SIG-M5 treated with dmso at 0.1 percent for 504 hours (cell line): ENCODE data around the gene ADAMTS6.

Experiments
- DNase-seq: peaks from one replicate; lab custom pipeline; 2025; ENCODE audit not compliant: unreplicated experiment; lab: John Stamatoyannopoulos, UW

Gene ADAMTS6

GRCh38 chr5:65108786-65109743, 372.7 kb downstream of the ADAMTS6 start:
- no peak for DNase-seq

- no peak for DNase-seq
Measured at GRCh38 chr5:65105301-65105700, 376.4 kb downstream of the ADAMTS6 start.

GRCh38 chr5:65104831-65105230, 376.9 kb downstream of the ADAMTS6 start:
- DNase-seq: no peak

GRCh38 chr5:65103756-65104440, 377.8 kb downstream of the ADAMTS6 start:
- DNase-seq: no peak

DNA sequence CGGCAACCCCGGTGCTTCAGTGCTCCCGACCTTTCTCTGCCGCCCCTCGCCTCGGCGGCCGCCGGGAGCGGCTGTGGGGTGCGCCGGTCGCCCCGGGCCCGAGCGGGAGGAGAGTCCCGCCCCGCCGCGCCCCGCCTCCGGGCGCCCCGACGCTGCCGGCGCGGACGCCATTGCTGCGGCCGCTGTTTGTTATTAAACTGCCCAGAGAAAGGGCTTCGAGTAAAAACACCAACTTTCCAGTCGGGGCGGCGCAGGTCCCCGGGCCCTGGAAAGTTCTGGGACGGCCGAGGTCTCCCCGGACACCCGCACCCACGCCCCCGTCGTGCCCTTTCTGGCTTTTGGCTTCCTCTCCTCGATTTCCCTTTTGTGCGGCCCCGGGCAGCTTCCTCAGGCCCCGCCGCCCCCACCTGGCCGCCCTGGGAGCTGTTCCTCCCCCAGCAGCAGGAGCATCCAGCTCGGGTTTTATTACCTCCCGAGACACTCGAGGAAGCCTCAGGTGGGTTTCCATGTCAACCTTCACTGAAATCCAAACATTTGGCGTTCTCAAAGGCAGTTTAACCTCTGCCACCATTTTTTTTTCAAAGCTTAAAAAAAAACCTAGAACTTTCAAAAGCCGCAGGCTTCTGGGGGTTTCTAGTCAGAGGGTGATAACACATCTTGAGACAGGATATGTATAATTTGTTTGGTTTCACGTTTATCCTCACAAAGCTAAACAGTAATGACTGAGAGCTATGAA, 378.6 kb downstream of the ADAMTS6 start:
- DNase-seq: no peak

DNA sequence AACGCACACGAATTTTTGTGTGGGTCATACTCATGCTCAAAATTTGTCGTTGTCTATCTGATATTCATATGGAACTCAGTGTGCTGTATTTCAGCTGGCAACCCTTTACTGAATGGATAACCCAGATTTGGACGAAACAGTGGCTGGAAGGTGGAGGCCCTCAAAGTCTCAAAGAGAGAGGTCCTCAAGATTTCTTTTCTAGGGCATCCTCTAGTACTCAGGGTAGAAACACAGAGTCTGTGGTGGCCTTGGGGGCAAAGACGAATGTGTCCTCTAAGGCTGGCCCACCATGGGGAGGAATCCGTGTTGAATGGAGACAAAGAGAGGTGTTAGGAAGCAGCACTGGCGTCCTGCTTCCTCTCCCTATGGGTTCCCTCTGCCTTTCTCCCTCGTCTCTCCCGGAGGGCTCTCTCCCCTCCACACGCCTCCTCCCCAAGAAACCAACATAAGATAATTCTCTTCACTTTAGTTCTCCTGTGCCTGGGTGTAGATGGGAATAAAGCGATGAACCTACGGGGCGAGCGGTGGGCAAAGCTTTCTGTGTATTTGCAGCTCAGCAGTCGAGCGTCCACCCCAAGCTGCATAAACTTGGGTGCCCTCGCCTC, 379.2 kb downstream of the ADAMTS6 start:
- DNase-seq: no peak

GRCh38 chr5:65101632-65102100, 380.1 kb downstream of the ADAMTS6 start:
- DNase-seq: no peak

GRCh38 chr5:65100911-65101631, 380.6 kb downstream of the ADAMTS6 start:
- peak; percentile 35 for DNase-seq
